HCEC 1CT (cell line): ENCODE results near the gene IFNA14.
"Not testable (repeated sequence)": the region's sequence is repeated elsewhere in the genome, so short reads cannot be mapped to it uniquely, and the experiment has no call there.

ENCODE experiments used
- DNase-seq: peaks from one replicate; pipeline ENCODE4 v3.0.0-alpha.2; 2017

Gene IFNA14

GRCh38 chr9:21239911-21240310 is at the start of gene IFNA14:
Gene IFNA14, minus strand, starts transcription at chr9:21240005. Its CDS starts 70 bp downstream, at chr9:21239935.
- DNase-seq = no peak

GRCh38 chr9:21287280-21287679 is 47.5 kb upstream of the IFNA14 start:
- no peak for DNase-seq

GRCh38 chr9:21286659-21287058 is 46.9 kb upstream of the IFNA14 start:
- DNase-seq = no peak

- no peak for DNase-seq
Measured at GRCh38 chr9:21286099-21286498, 46.3 kb upstream of the IFNA14 start.

- DNase-seq = no peak
Measured at GRCh38 chr9:21281275-21281674, 41.5 kb upstream of the IFNA14 start.

GRCh38 chr9:21268347-21268657 is 28.5 kb upstream of the IFNA14 start:
- no peak for DNase-seq

GRCh38 chr9:21267485-21268346 is 27.9 kb upstream of the IFNA14 start:
- DNase-seq = no peak

- DNase-seq = no peak
Measured at GRCh38 chr9:21266733-21267484, 27.1 kb upstream of the IFNA14 start.

- DNase-seq = no peak
Measured at GRCh38 chr9:21265421-21266189, 25.8 kb upstream of the IFNA14 start.

- no peak for DNase-seq
Measured at GRCh38 chr9:21255538-21256212, 15.9 kb upstream of the IFNA14 start.

- peak; percentile 30 for DNase-seq
Measured at GRCh38 chr9:21252721-21253547, 13.1 kb upstream of the IFNA14 start.

- no peak for DNase-seq
Measured at GRCh38 chr9:21251638-21252037, 11.8 kb upstream of the IFNA14 start.

GRCh38 chr9:21251190-21251589 is 11.4 kb upstream of the IFNA14 start:
- no peak for DNase-seq

GRCh38 chr9:21244836-21245235 is 5.0 kb upstream of the IFNA14 start:
- DNase-seq = no peak

GRCh38 chr9:21236360-21236714 is 3.5 kb downstream of the IFNA14 start:
- not testable (repeated sequence) for DNase-seq

- DNase-seq = peak; percentile 57
Measured at GRCh38 chr9:21235468-21236359, 4.1 kb downstream of the IFNA14 start.

GRCh38 chr9:21234153-21234687 is 5.6 kb downstream of the IFNA14 start:
- DNase-seq = no peak

GRCh38 chr9:21233258-21233657 is 6.5 kb downstream of the IFNA14 start:
- DNase-seq = no peak

GRCh38 chr9:21228122-21228521 is 11.7 kb downstream of the IFNA14 start, which contains the start of gene IFNA17:
Gene IFNA17, minus strand, starts transcription at chr9:21228222. Its CDS starts 49 bp downstream, at chr9:21228173.
- DNase-seq = no peak

- not testable (repeated sequence) for DNase-seq
Measured at GRCh38 chr9:21217211-21217610, 22.6 kb downstream of the IFNA14 start, which contains the start of gene IFNA16. Gene IFNA16, minus strand, starts transcription at chr9:21217311. Its CDS starts 6 bp downstream, at chr9:21217305.
